Peyer's patch (tissue), 4 donors: ENCODE results near the gene YIPF4.
"Not testable (repeated sequence)": the region's sequence is repeated elsewhere in the genome, so short reads cannot be mapped to it uniquely, and the experiment has no call there.

Experiments
- POLR2A ChIP-seq, 2 donors: fragments of 450-650 bp; IDR thresholded peaks; one replicate each; pipeline ENCODE4 v1.5.1; 2017; ENCODE audit warnings: antibody characterized with exemption in 2 of 2, mild to moderate bottlenecking in 2 of 2, moderate library complexity in 2 of 2
- TF ChIP-seq, protein P1 (sequence below), 6 experiments: fragments of 450-650 bp in 4 of 6; fragments of 200-600 bp in 2 of 6; sonication (generic) in 1 of 6; IDR thresholded peaks; one replicate each; pipeline ENCODE4 v1.5.1; 2017 to 2019; ENCODE audit warnings: antibody characterized with exemption in 6 of 6, mild to moderate bottlenecking in 3 of 6, moderate library complexity in 1 of 6

DNA sequence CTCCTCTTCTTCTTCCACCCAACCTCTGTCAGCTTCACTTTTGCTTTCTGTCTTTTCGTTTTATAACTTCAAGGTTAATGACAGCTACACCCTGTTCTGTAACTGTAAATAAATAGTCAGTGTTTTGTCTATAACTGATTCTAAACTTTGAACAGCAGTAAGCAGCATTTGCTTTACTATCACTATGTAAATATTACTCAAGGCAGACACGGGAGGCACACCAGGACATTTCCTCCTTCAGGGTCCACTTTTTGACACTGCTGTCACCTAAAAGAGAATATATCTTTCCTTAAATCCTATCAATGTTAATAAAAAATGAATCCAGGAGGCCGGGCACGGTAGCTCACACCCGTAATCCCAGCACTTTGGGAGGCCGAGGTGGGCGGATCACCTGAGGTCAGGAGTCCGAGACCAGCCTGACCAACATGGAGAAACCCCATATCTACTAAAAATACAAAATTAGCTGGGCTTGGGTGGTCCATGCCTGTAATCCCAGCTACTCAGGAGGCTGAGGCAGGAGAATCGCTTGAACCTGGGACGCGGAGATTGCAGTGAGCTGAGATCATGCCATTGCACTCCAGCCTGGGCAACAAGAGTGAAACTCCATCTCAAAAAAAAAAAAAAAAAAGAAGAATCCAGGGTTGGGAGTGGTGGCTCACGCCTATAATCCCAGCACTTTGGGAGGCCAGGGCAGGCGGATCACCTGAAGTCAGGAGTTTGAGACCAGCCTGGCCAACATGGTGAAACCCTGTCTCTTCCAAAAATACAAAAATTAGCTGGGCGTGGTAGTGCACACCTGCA lies 51.7 kb downstream of the YIPF4 start:
- TF ChIP-seq, protein P1, sequence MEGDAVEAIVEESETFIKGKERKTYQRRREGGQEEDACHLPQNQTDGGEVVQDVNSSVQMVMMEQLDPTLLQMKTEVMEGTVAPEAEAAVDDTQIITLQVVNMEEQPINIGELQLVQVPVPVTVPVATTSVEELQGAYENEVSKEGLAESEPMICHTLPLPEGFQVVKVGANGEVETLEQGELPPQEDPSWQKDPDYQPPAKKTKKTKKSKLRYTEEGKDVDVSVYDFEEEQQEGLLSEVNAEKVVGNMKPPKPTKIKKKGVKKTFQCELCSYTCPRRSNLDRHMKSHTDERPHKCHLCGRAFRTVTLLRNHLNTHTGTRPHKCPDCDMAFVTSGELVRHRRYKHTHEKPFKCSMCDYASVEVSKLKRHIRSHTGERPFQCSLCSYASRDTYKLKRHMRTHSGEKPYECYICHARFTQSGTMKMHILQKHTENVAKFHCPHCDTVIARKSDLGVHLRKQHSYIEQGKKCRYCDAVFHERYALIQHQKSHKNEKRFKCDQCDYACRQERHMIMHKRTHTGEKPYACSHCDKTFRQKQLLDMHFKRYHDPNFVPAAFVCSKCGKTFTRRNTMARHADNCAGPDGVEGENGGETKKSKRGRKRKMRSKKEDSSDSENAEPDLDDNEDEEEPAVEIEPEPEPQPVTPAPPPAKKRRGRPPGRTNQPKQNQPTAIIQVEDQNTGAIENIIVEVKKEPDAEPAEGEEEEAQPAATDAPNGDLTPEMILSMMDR (IDR thresholded peaks at IDR 0.05): not testable (repeated sequence)
- TF ChIP-seq POLR2A (IDR thresholded peaks at IDR 0.05): not testable (repeated sequence)
